H9 (cell line): ENCODE results near the gene DEFB110. TPM values are rescaled to one million over a fixed set of nuclear protein-coding genes. Genes with fewer than 3 reads are reported as not detected.

Source experiments
- DNase-seq: peaks from one replicate; pipeline ENCODE4 v3.0.0-alpha.2; 2017
- H2AFZ ChIP-seq: one replicate; pipeline ENCODE4 v1.6.1; 2013; ENCODE audit warnings: mild to moderate bottlenecking, low read length, control low read depth, moderate library complexity
- H2AK5ac ChIP-seq: 2 replicates; pipeline ENCODE4 v1.6.1; 2013; ENCODE audit warnings: low read length, control low read depth, mixed read lengths; ENCODE audit not compliant: insufficient read length
- H2BK120ac ChIP-seq: one replicate; pipeline ENCODE4 v1.6.1; 2013; ENCODE audit warnings: low read depth, mild to moderate bottlenecking, low read length, control low read depth, inconsistent platforms; ENCODE audit not compliant: poor library complexity, severe bottlenecking
- H2BK12ac ChIP-seq: 2 replicates; pipeline ENCODE4 v1.6.1; 2013; ENCODE audit warnings: low read length, control low read depth, mixed read lengths, low read depth; ENCODE audit not compliant: insufficient read length
- H2BK15ac ChIP-seq: 2 replicates; pipeline ENCODE4 v1.6.1; 2013; ENCODE audit warnings: low read depth, low read length, control low read depth
- H2BK20ac ChIP-seq: one replicate; pipeline ENCODE4 v1.6.1; 2013; ENCODE audit warnings: low read depth, mild to moderate bottlenecking, low read length, control low read depth, inconsistent platforms; ENCODE audit not compliant: poor library complexity, severe bottlenecking
- H2BK5ac ChIP-seq: 2 replicates; pipeline ENCODE4 v1.6.1; 2013; ENCODE audit warnings: low read length, control low read depth, mixed read lengths; ENCODE audit not compliant: insufficient read length
- H3K14ac ChIP-seq: 2 replicates; pipeline ENCODE4 v1.6.1; 2013; ENCODE audit warnings: low read length, control low read depth; ENCODE audit not compliant: insufficient read depth
- H3K18ac ChIP-seq: 2 replicates; pipeline ENCODE4 v1.6.1; 2013; ENCODE audit warnings: low read depth, mild to moderate bottlenecking, mixed read lengths, low read length, control low read depth; ENCODE audit not compliant: insufficient read length
- H3K23ac ChIP-seq: 2 replicates; pipeline ENCODE4 v1.6.1; 2013; ENCODE audit warnings: low read length, control low read depth, mixed read lengths, low read depth; ENCODE audit not compliant: insufficient read length
- H3K23me2 ChIP-seq: 2 replicates; pipeline ENCODE4 v1.6.1; 2013; ENCODE audit warnings: low read depth, mild to moderate bottlenecking, mixed read lengths, low read length, control low read depth; ENCODE audit not compliant: insufficient read length, poor library complexity, severe bottlenecking
- H3K27ac ChIP-seq: 2 replicates; pipeline ENCODE4 v1.5.1; 2013; ENCODE audit warnings: low read length, control low read depth, mixed read lengths, low read depth; ENCODE audit not compliant: insufficient read length
- H3K27me3 ChIP-seq: 2 replicates; pipeline ENCODE4 v1.6.1; 2013; ENCODE audit warnings: low read length, control low read depth, inconsistent platforms; ENCODE audit not compliant: insufficient read depth
- H3K4ac ChIP-seq: 2 replicates; pipeline ENCODE4 v1.6.1; 2013; ENCODE audit warnings: low read depth, mild to moderate bottlenecking, control low read depth, inconsistent platforms, low read length, moderate library complexity
- H3K4me1 ChIP-seq: 2 replicates; pipeline ENCODE4 v1.6.1; 2013; ENCODE audit warnings: low read length, control low read depth, inconsistent platforms; ENCODE audit not compliant: insufficient read depth
- H3K4me2 ChIP-seq: 2 replicates; pipeline ENCODE4 v1.6.1; 2013; ENCODE audit warnings: low read length, control low read depth, mixed read lengths; ENCODE audit not compliant: insufficient read length, insufficient read depth
- H3K56ac ChIP-seq: 2 replicates; pipeline ENCODE4 v1.6.1; 2013; ENCODE audit warnings: low read depth, mild to moderate bottlenecking, mixed read lengths, low read length, control low read depth; ENCODE audit not compliant: insufficient read length
- H3K79me1 ChIP-seq: 2 replicates; pipeline ENCODE4 v1.6.1; 2013; ENCODE audit warnings: low read depth, mild to moderate bottlenecking, moderate library complexity, low read length, control low read depth, inconsistent platforms; ENCODE audit not compliant: insufficient read depth, poor library complexity, severe bottlenecking
- H3K79me2 ChIP-seq: 2 replicates; pipeline ENCODE4 v1.6.1; 2013; ENCODE audit warnings: low read length, control low read depth, inconsistent platforms; ENCODE audit not compliant: insufficient read depth
- H3K9ac ChIP-seq: 2 replicates; pipeline ENCODE4 v1.6.1; 2013; ENCODE audit warnings: low read length, control low read depth, mixed read lengths; ENCODE audit not compliant: insufficient read length; ENCODE audit errors: extremely low read depth
- H3K9me3 ChIP-seq: one replicate; pipeline ENCODE4 v1.6.1; 2013; ENCODE audit warnings: low read depth, low read length, inconsistent platforms; ENCODE audit not compliant: control insufficient read depth
- H3T11ph ChIP-seq: one replicate; pipeline ENCODE4 v1.6.1; 2013; ENCODE audit warnings: mild to moderate bottlenecking, low read length, control low read depth, inconsistent platforms
- H4K20me1 ChIP-seq: one replicate; pipeline ENCODE4 v1.6.1; 2013; ENCODE audit not compliant: control insufficient read depth, insufficient read length, insufficient read depth
- H4K5ac ChIP-seq: 2 replicates; pipeline ENCODE4 v1.6.1; 2013; ENCODE audit warnings: low read depth, mild to moderate bottlenecking, mixed read lengths, low read length, control low read depth; ENCODE audit not compliant: insufficient read length
- H4K8ac ChIP-seq: replicated peaks from 2 replicates; pipeline ENCODE4 v1.6.1; 2013; ENCODE audit warnings: low read length, control low read depth, mixed read lengths, low read depth; ENCODE audit not compliant: insufficient read length
- H4K91ac ChIP-seq: 2 replicates; pipeline ENCODE4 v1.6.1; 2013; ENCODE audit warnings: low read depth, mild to moderate bottlenecking, moderate library complexity, mixed read lengths, low read length, control low read depth; ENCODE audit not compliant: insufficient read length
- H3K27ac Mint-ChIP-seq, 3 experiments: 2 replicates in 2 of 3; 3 replicates in 1 of 3; pipeline ENCODE4 v1.8.0; 2020 to 2021; ENCODE audit warnings: mixed read lengths in 3 of 3, mild to moderate bottlenecking in 1 of 3, moderate library complexity in 1 of 3
- H3K27me3 Mint-ChIP-seq: 2 replicates; pipeline ENCODE4 v1.8.0; 2021; ENCODE audit warnings: low read depth, mild to moderate bottlenecking, moderate library complexity, mixed read lengths
- H3K36me3 Mint-ChIP-seq, 3 experiments: 2 replicates in 2 of 3; 3 replicates in 1 of 3; pipeline ENCODE4 v1.8.0; 2020 to 2021; ENCODE audit warnings: low read depth in 3 of 3, mixed read lengths in 3 of 3; ENCODE audit not compliant: insufficient read depth in 1 of 3
- H3K4me1 Mint-ChIP-seq, 2 experiments: 2 replicates each; pipeline ENCODE4 v1.8.0; 2020; ENCODE audit warnings: mixed read lengths in 2 of 2
- H3K4me3 Mint-ChIP-seq, 2 experiments: 2 replicates in 1 of 2; 3 replicates in 1 of 2; pipeline ENCODE4 v1.8.0; 2020 to 2021; ENCODE audit warnings: mild to moderate bottlenecking in 2 of 2, mixed read lengths in 2 of 2, moderate library complexity in 1 of 2
- H3K9me3 Mint-ChIP-seq, 2 experiments: 2 replicates in 1 of 2; 3 replicates in 1 of 2; pipeline ENCODE4 v1.8.0; 2020; ENCODE audit warnings: mild to moderate bottlenecking in 2 of 2, mixed read lengths in 2 of 2, moderate library complexity in 1 of 2
- CTCF ChIP-seq: fragments of 200-600 bp; sonication (generic); conservative IDR thresholded peaks from 3 replicates; pipeline ENCODE4 v1.8.0; 2021; ENCODE audit warnings: antibody characterized with exemption, mild to moderate bottlenecking
- WGBS: extraction: QIAGEN DNeasy Blood & Tissue Kit; methylation state at CpG from one replicate; pipeline ENCODE4 v1.1.7; 2013; ENCODE audit warnings: missing lambda C conversion rate, low lambda C conversion rate, mixed read lengths; ENCODE audit not compliant: insufficient read length; ENCODE audit errors: extremely low coverage; 5-methylcytosine and 5-hydroxymethylcytosine counted together
- total RNA-seq: library from RNA; stranded (reverse); gene quantifications from 2 replicates; pipeline ENCODE4 v1.2.1, GENCODE V29; 2021

Gene DEFB110
- total RNA-seq, 1 experiment from 2014 or later = not detected

GRCh38 chr6:49988900-49989299 lies 32.9 kb downstream of the DEFB110 start:
- Histone ChIP-seq H3K14ac (no peak overlapping the region), H3K27ac (no peak overlapping the region), H4K5ac (no peak overlapping the region), H2BK20ac (no peak overlapping the region), H2BK12ac (no peak overlapping the region), H3K4ac (no peak overlapping the region), H3K18ac (no peak overlapping the region), H3K4me1 (no peaks in the 10 kb centered on the region; the same call in 1 of the 2 replicates), H3K4me2 (no peak overlapping the region), H3K79me2 (no peaks in the 10 kb centered on the region), H3K27me3 (no peaks in the 10 kb centered on the region), H3K9me3 (no peaks in the 10 kb centered on the region), H2AK5ac (no peak overlapping the region), H4K20me1 (no peaks in the 10 kb centered on the region), H4K8ac (no peak overlapping the region), H3K23me2 (no peaks in the 10 kb centered on the region), H3T11ph (no peak overlapping the region), H2BK15ac (no peak overlapping the region), H3K56ac (no peak overlapping the region), H2AFZ (no peak overlapping the region), H3K23ac (no peak overlapping the region), H2BK5ac (no peak overlapping the region), H3K9ac (no peak overlapping the region), H2BK120ac (no peak overlapping the region), H4K91ac (no peak overlapping the region), H3K79me1 (no peaks in the 10 kb centered on the region)
- Mint-ChIP-seq H3K9me3 (no peaks in the 10 kb centered on the region), H3K27me3 (no peaks in the 10 kb centered on the region), H3K27ac (no peak overlapping the region), H3K36me3 (no peaks in the 10 kb centered on the region; a peak in 1 of 7 replicates), H3K4me1 (peaks cover 2 to 3% of the 10 kb centered on the region in 2 experiments; a peak in 2 of 4 replicates), H3K4me3 (no peak overlapping the region)
- no peak for TF ChIP-seq CTCF
- WGBS = no CpG with 5 or more reads among the region's 2 CpGs
- DNase-seq = no peak
